ENCODE results near the gene ANAPC4.

DNA sequence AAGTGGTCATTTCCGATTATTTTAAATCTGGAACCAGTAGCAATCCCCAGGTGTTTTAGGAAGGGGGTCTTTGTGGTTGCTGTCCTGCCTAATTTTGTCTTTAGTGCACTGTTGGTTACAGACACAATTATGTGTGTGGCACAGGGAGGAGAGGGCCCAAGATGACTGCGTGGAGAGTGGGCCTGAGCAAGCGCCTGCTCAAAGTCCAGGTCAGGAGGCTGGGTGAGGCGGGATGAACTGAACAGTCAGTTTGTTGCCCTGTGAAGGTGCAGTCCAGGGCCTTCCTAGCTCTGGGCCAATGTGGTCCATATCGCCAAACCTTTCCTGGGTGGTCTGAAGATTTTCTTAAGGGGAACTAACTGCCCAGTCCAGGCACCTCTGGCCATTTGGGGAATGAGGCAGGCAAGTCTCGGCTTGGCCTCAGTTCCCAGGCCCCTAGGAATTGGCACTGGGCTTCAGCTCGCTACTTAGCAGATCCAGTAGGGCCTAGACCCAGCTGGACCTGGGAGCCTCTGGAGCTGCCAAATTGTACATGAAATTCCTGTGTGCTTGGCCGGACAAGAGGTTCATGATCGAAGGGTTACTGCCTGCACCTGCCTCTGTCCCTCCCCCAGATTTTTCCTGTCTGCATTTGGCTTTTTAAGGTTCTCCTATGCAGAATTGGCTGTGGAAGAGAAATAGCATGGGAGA lies 47.6 kb downstream of the ANAPC4 start:
- TF ChIP-seq POLR2A (IDR thresholded peaks at IDR 0.05; ENCODE audit: low read length) (no peak), GATA1 (IDR thresholded peaks at IDR 0.05; ENCODE audit: low read depth, low read length) (no peak)
